SK-N-SH (cell line): Measurements from ENCODE around the gene EFHC1. TPM values are rescaled to one million over a fixed set of nuclear protein-coding genes. Genes with fewer than 3 reads are reported as not detected.

Experiments
- CTCF ChIA-PET: fragments of 300-600, 350-600 bp; formaldehyde crosslinking; extraction: SDS; loops from one replicate; lab custom pipeline; 2021; lab: Yijun Ruan, JAX
- POLR2A ChIA-PET: fragments of 350-600 bp; sonication (Branson Sonifier 250); formaldehyde crosslinking; extraction: SDS; loops from one replicate; lab custom pipeline; 2020; ENCODE audit warnings: antibody characterized with exemption, inconsistent platforms; lab: Yijun Ruan, JAX
- DNase-seq: peaks from one replicate; pipeline ENCODE4 v3.0.0; 2012
- H2AFZ ChIP-seq: fragments of 200-600 bp; sonication (generic); 2 replicates; pipeline ENCODE4 v1.8.1; 2016; ENCODE audit warnings: antibody characterized with exemption, mild to moderate bottlenecking, low read depth
- H3F3A ChIP-seq: fragments of 200-600 bp; sonication (generic); replicated peaks from 2 replicates; pipeline ENCODE3; 2016; ENCODE audit warnings: antibody characterized with exemption, mild to moderate bottlenecking; ENCODE audit not compliant: insufficient read depth
- H3K27ac ChIP-seq, 2 experiments: fragments of 200-500 bp in 1 of 2; fragments of 200-600 bp in 1 of 2; sonication (Bioruptor generic) in 1 of 2; sonication (generic), shearing (Covaris generic) in 1 of 2; 2 replicates each; pipeline versions ENCODE4 v1.5.1 to v1.6.1; 2014 to 2016; ENCODE audit warnings: low read depth in 2 of 2, inconsistent platforms in 1 of 2, low read length in 1 of 2, mild to moderate bottlenecking in 1 of 2, mixed read lengths in 1 of 2
- H3K27me3 ChIP-seq: fragments of 200-600 bp; sonication (generic), shearing (Covaris generic); 2 replicates; pipeline ENCODE4 v1.6.1; 2016; ENCODE audit warnings: mixed run types; ENCODE audit not compliant: insufficient read depth
- H3K36me3 ChIP-seq, 2 experiments: fragments of 200-500 bp in 1 of 2; fragments of 200-600 bp in 1 of 2; sonication (Bioruptor generic) in 1 of 2; sonication (generic) in 1 of 2; replicated peaks in 1 of 2; 2 replicates each; pipeline versions ENCODE3 to v1.5.1; 2014 to 2016; ENCODE audit warnings: low read length in 1 of 2, mild to moderate bottlenecking in 1 of 2; ENCODE audit not compliant: insufficient read depth in 2 of 2, control insufficient read depth in 1 of 2
- H3K4me1 ChIP-seq, 2 experiments: fragments of 200-500 bp in 1 of 2; fragments of 200-600 bp in 1 of 2; sonication (Bioruptor generic) in 1 of 2; sonication (generic), shearing (Covaris generic) in 1 of 2; 2 replicates each; pipeline versions ENCODE4 v1.5.1 to v1.6.1; 2014 to 2016; ENCODE audit warnings: low read depth in 1 of 2, low read length in 1 of 2, mixed run types in 1 of 2; ENCODE audit not compliant: insufficient read depth in 2 of 2, control insufficient read depth in 1 of 2
- H3K4me2 ChIP-seq: fragments of 200-600 bp; sonication (generic), shearing (Covaris generic); 2 replicates; pipeline ENCODE4 v1.6.1; 2017; ENCODE audit warnings: mixed run types
- H3K4me3 ChIP-seq, 2 experiments: fragments of 200-500 bp in 1 of 2; fragments of 200-600 bp in 1 of 2; sonication (Bioruptor generic) in 1 of 2; sonication (generic), shearing (Covaris generic) in 1 of 2; 2 replicates each; pipeline versions ENCODE4 v1.5.1 to v1.8.1; 2014 to 2016; ENCODE audit warnings: low read depth in 2 of 2, inconsistent platforms in 1 of 2, low read length in 1 of 2, mild to moderate bottlenecking in 1 of 2, mixed read lengths in 1 of 2, moderate library complexity in 1 of 2
- H3K79me2 ChIP-seq: fragments of 200-600 bp; sonication (generic); 2 replicates; pipeline ENCODE4 v1.8.1; 2017; ENCODE audit warnings: mild to moderate bottlenecking; ENCODE audit not compliant: insufficient read depth
- H3K9ac ChIP-seq: fragments of 200-600 bp; sonication (generic); 2 replicates; pipeline ENCODE4 v1.6.1; 2017; ENCODE audit warnings: mixed run types
- H3K9me2 ChIP-seq: fragments of 200-600 bp; sonication (generic); 2 replicates; pipeline ENCODE4 v1.6.1; 2017; ENCODE audit warnings: mixed run types
- H3K9me3 ChIP-seq: fragments of 200-600 bp; sonication (generic); 2 replicates; pipeline ENCODE4 v1.6.1; 2017; ENCODE audit warnings: mixed run types, mild to moderate bottlenecking, moderate library complexity
- H4K20me1 ChIP-seq: fragments of 200-600 bp; sonication (generic); 2 replicates; pipeline ENCODE4 v1.6.1; 2017; ENCODE audit warnings: mild to moderate bottlenecking, mixed run types; ENCODE audit not compliant: insufficient read depth
- CHD2 ChIP-seq: fragments of 150-350 bp; IDR thresholded peaks from 2 replicates; pipeline ENCODE4 v1.6.1; 2018; ENCODE audit warnings: low read length; ENCODE audit not compliant: partially characterized antibody
- EP300 ChIP-seq, 2 experiments: IDR thresholded peaks; 2 replicates each; pipeline versions ENCODE4 v1.4.0 to v1.6.1; 2012; ENCODE audit warnings: borderline replicate concordance in 1 of 2, low read depth in 1 of 2, low read length in 1 of 2
- FOXJ3 ChIP-seq: sonication (generic); formaldehyde crosslinking; IDR thresholded peaks from 2 replicates; pipeline ENCODE4 v1.5.1; 2020; ENCODE audit warnings: mild to moderate bottlenecking, missing genetic modification reagents
- FOXM1 ChIP-seq: IDR thresholded peaks from 2 replicates; pipeline ENCODE4 v1.4.0; 2012; ENCODE audit warnings: low read depth, mild to moderate bottlenecking
- GABPA ChIP-seq: IDR thresholded peaks from 2 replicates; pipeline ENCODE4 v1.4.0; 2012; ENCODE audit warnings: low read depth, mild to moderate bottlenecking
- GATA2 ChIP-seq: sonication (generic); formaldehyde crosslinking; IDR thresholded peaks from 2 replicates; pipeline ENCODE4 v1.5.0; 2020; ENCODE audit warnings: mild to moderate bottlenecking, missing genetic modification reagents
- MXI1 ChIP-seq: IDR thresholded peaks from 2 replicates; pipeline ENCODE4 v1.6.1; 2012; ENCODE audit warnings: mild to moderate bottlenecking, low read depth, low read length, improper control_type of control experiment
- NFIC ChIP-seq: IDR thresholded peaks from 2 replicates; pipeline ENCODE4 v1.4.0; 2012; ENCODE audit warnings: borderline replicate concordance
- NRF1 ChIP-seq: IDR thresholded peaks from 2 replicates; pipeline ENCODE4 v1.6.1; 2012; ENCODE audit warnings: low read depth, mild to moderate bottlenecking, low read length
- PBX3 ChIP-seq: IDR thresholded peaks from 2 replicates; pipeline ENCODE4; 2012
- POLR2AphosphoS5 ChIP-seq: IDR thresholded peaks from 2 replicates; pipeline ENCODE4 v1.6.1; 2012; ENCODE audit warnings: low read depth, low read length
- RAD21 ChIP-seq: IDR thresholded peaks from 2 replicates; pipeline ENCODE4 v1.6.1; 2012; ENCODE audit warnings: mild to moderate bottlenecking, low read length
- RCOR1 ChIP-seq: fragments of 150-350 bp; IDR thresholded peaks from 2 replicates; pipeline ENCODE4 v1.6.1; 2017; ENCODE audit warnings: antibody characterized with exemption, low read length
- REST ChIP-seq: IDR thresholded peaks from 2 replicates; pipeline ENCODE4 v1.6.1; 2012; ENCODE audit warnings: mild to moderate bottlenecking, low read depth, low read length, moderate library complexity
- RFX5 ChIP-seq: IDR thresholded peaks from 2 replicates; pipeline ENCODE4 v1.6.1; 2012; ENCODE audit warnings: mild to moderate bottlenecking, improper control_type of control experiment, low read length
- SMC3 ChIP-seq: IDR thresholded peaks from 2 replicates; pipeline ENCODE4 v1.6.1; 2012; ENCODE audit warnings: low read depth, low read length, improper control_type of control experiment
- TAF1 ChIP-seq: IDR thresholded peaks from 2 replicates; pipeline ENCODE4 v1.6.1; 2012; ENCODE audit warnings: low read depth, mild to moderate bottlenecking, low read length, moderate library complexity, borderline replicate concordance
- TCF12 ChIP-seq: IDR thresholded peaks from 2 replicates; pipeline ENCODE4 v1.4.0; 2012
- WGBS: methylation state at CpG from one replicate; pipeline ENCODE4 v1.1.6; 2017; ENCODE audit warnings: low lambda C conversion rate; 5-methylcytosine and 5-hydroxymethylcytosine counted together
- polyA plus RNA-seq, 3 experiments: library from polyadenylated mRNA; depleted of rRNA; stranded (reverse); fragments of >200 nt; gene quantifications; 2 replicates each; pipeline ENCODE4 v1.2.3, GENCODE V29; 2012
- TF ChIP-seq, protein P1 (sequence below): IDR thresholded peaks from 2 replicates; pipeline ENCODE4 v1.4.0; 2012; ENCODE audit warnings: low read depth, borderline replicate concordance
- TF ChIP-seq, protein P2 (sequence below): IDR thresholded peaks from 2 replicates; pipeline ENCODE4 v1.4.0; 2012; ENCODE audit warnings: low read depth
- TF ChIP-seq, protein P3 (sequence below): IDR thresholded peaks from 2 replicates; pipeline ENCODE4 v1.4.0; 2012; ENCODE audit warnings: low read depth, borderline replicate concordance

EFHC1 gene
- polyA plus RNA-seq, 1 of the 3 experiments (the other 2 are of a cell fraction), result 39.4 TPM

GRCh38 chr6:52395969-52396368 lies 24.2 kb upstream of the EFHC1 start (continued):
- TF ChIP-seq PBX3 (no peak), NFIC (no peak), RCOR1 (no peak), SMC3 (no peak)
- TF ChIP-seq, protein P1, sequence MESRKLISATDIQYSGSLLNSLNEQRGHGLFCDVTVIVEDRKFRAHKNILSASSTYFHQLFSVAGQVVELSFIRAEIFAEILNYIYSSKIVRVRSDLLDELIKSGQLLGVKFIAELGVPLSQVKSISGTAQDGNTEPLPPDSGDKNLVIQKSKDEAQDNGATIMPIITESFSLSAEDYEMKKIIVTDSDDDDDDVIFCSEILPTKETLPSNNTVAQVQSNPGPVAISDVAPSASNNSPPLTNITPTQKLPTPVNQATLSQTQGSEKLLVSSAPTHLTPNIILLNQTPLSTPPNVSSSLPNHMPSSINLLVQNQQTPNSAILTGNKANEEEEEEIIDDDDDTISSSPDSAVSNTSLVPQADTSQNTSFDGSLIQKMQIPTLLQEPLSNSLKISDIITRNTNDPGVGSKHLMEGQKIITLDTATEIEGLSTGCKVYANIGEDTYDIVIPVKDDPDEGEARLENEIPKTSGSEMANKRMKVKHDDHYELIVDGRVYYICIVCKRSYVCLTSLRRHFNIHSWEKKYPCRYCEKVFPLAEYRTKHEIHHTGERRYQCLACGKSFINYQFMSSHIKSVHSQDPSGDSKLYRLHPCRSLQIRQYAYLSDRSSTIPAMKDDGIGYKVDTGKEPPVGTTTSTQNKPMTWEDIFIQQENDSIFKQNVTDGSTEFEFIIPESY, result no peak

DNA sequence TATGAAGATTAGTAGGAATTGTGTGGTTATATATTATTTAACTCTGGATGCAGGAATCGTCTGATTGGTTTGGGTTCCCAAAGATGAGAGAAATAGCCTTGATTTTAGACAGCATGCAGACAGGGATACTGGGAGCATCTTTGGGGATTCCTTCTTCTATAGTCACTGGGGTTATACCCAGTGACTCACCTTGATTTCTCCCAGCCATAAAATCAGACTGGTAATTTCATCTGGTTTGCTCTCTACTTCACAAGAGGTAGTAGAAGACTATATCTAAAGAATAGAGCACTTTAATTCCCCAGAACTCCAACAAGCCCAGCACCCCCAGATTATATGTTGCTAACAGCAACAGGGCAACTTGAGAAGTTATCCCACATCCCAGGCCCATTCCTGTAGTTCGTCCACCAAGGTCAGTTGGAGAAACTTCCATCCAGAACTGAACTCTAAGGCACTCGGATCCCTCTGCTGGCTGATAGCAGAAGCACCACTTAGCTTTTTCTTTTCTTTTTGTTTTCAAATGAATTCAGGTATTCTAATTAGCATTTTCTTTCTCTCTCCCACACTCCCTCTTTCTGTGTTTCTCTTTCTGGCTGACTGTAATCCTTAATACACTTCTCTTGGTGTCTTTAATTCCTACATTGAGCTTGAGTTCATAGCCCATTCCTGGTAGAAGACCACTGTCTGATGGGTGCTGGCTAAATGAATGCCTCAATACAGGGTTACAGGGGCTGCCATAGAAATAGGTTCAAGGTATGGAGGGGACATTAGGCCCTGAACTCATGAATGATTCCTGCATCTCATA lies 20.4 kb upstream of the EFHC1 start:
- Histone ChIP-seq H3K27me3 (no peaks in the 10 kb centered on the region), H3K9me2 (no peaks in the 10 kb centered on the region), H4K20me1 (no peaks in the 10 kb centered on the region), H3K9ac (no peak overlapping the region), H3K79me2 (no peaks in the 10 kb centered on the region), H3K9me3 (no peaks in the 10 kb centered on the region), H3K36me3 (peaks cover 0 to 3% of the 10 kb centered on the region in 2 experiments), H3K4me2 (no peak overlapping the region), H3K4me3 (no peak overlapping the region; a peak in 1 of 4 replicates), H3K4me1 (peaks cover 6 to 16% of the 10 kb centered on the region in 2 experiments; a peak in 2 of 4 replicates), H3F3A (peaks cover 7% of the 10 kb centered on the region), H3K27ac (no peak overlapping the region; a peak in 1 of 4 replicates), H2AFZ (no peak overlapping the region)
- whole genome bisulfite sequencing, result 28% methylated on average over 3 of the region's 3 CpGs
- ChIA-PET CTCF (interaction anchor here (0.6 to 10.0 kb wide), 39 partner anchors 9 to 1624 kb away, joined by 3 to 119 read pairs (median 4); partner anchors contain the start of genes MCM3 and PAQR8), POLR2A (no interaction called here)
- DNase-seq, result peak; percentile 70
- TF ChIP-seq TAF1 (no peak), CHD2 (peak; percentile 7), REST (no peak), RAD21 (peak; percentile 91), POLR2AphosphoS5 (no peak), TCF12 (no peak; the same call in 1 of the 2 replicates), SMC3 (peak; percentile 77), GATA2 (no peak), RFX5 (no peak), PBX3 (no peak), FOXJ3 (CRISPR knock-in tag) (no peak), NRF1 (no peak), EP300 (IDR thresholded peaks at IDR 0.05; ENCODE audit: borderline replicate concordance in 1 of 2, low read depth in 1 of 2, low read length in 1 of 2) (no peak), GABPA (no peak), MXI1 (no peak), FOXM1 (no peak), RCOR1 (peak; percentile 56)
- TF ChIP-seq, protein P2, sequence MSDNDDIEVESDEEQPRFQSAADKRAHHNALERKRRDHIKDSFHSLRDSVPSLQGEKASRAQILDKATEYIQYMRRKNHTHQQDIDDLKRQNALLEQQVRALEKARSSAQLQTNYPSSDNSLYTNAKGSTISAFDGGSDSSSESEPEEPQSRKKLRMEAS, result no peak
- TF ChIP-seq, protein P3, sequence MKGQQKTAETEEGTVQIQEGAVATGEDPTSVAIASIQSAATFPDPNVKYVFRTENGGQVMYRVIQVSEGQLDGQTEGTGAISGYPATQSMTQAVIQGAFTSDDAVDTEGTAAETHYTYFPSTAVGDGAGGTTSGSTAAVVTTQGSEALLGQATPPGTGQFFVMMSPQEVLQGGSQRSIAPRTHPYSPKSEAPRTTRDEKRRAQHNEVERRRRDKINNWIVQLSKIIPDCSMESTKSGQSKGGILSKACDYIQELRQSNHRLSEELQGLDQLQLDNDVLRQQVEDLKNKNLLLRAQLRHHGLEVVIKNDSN, result no peak
